MG63 (cell line): Measurements from ENCODE around the gene ATP8B1. TPM values are rescaled to one million over a fixed set of nuclear protein-coding genes. Genes with fewer than 3 reads are reported as not detected.
"Not testable (repeated sequence)": the region's sequence is repeated elsewhere in the genome, so short reads cannot be mapped to it uniquely, and the experiment has no call there.

Experiments used
- DNase-seq: peaks from one replicate; pipeline ENCODE4 v3.0.0-alpha.2; 2020
- H3K27me3 ChIP-seq: fragments of 250-450 bp; sonication (Bioruptor Pico); 2 replicates; pipeline ENCODE4 v1.5.1; 2020; ENCODE audit warnings: mild to moderate bottlenecking, moderate library complexity
- H3K36me3 ChIP-seq: fragments of 250-450 bp; sonication (Bioruptor Pico); 2 replicates; pipeline ENCODE4 v1.5.1; 2020; ENCODE audit warnings: mild to moderate bottlenecking, moderate library complexity
- H3K4me3 ChIP-seq: fragments of 250-450 bp; sonication (Bioruptor Pico); 2 replicates; pipeline ENCODE4 v1.5.1; 2020; ENCODE audit warnings: mild to moderate bottlenecking, moderate library complexity
- H3K9me3 ChIP-seq: fragments of 250-450 bp; sonication (Bioruptor Pico); 2 replicates; pipeline ENCODE4 v1.5.1; 2020; ENCODE audit warnings: mild to moderate bottlenecking, moderate library complexity
- total RNA-seq: library from RNA; depleted of rRNA; stranded (reverse); fragments of >200 nt; shearing (Covaris generic); gene quantifications from 2 replicates; pipeline ENCODE4 v1.2.3, GENCODE V29; 2014; ENCODE audit warnings: low replicate concordance

Gene ATP8B1
- total RNA-seq, 1 experiment from 2014 or later, result 61.4 TPM

- H3K9me3 ChIP-seq, result peaks cover 4% of the 10 kb centered on the region; the same call in 1 of the 2 replicates
Measured at GRCh38 chr18:57831597-57832377, 28.7 kb upstream of the ATP8B1 start.

GRCh38 chr18:57827646-57828045 is 24.5 kb upstream of the ATP8B1 start:
- DNase-seq, result no peak
- Histone ChIP-seq H3K4me3 (no peak overlapping the region), H3K9me3 (peaks cover 4% of the 10 kb centered on the region; the same call in 1 of the 2 replicates), H3K27me3 (no peaks in the 10 kb centered on the region), H3K36me3 (no peaks in the 10 kb centered on the region)

More at GRCh38 chr18:57831597-57832377, 28.7 kb upstream of the ATP8B1 start:
- Histone ChIP-seq H3K4me3 (no peak overlapping the region), H3K27me3 (no peaks in the 10 kb centered on the region), H3K36me3 (no peaks in the 10 kb centered on the region)
- DNase-seq, result no peak

GRCh38 chr18:57826252-57826651 is 23.1 kb upstream of the ATP8B1 start:
- no peaks in the 10 kb centered on the region for H3K27me3 ChIP-seq
- DNase-seq, result no peak
- no peak overlapping the region for H3K4me3 ChIP-seq
- no peaks in the 10 kb centered on the region for H3K9me3 ChIP-seq
- H3K36me3 ChIP-seq, result no peaks in the 10 kb centered on the region

- H3K36me3 ChIP-seq, DNase-seq, H3K4me3 ChIP-seq, H3K27me3 ChIP-seq, H3K9me3 ChIP-seq: not testable (repeated sequence)
Measured at GRCh38 chr18:57820583-57820982, 17.5 kb upstream of the ATP8B1 start.

GRCh38 chr18:57819671-57820460 is 16.8 kb upstream of the ATP8B1 start:
- Histone ChIP-seq H3K9me3 (peaks cover 4% of the 10 kb centered on the region; the same call in 1 of the 2 replicates), H3K4me3 (no peak overlapping the region), H3K36me3 (no peaks in the 10 kb centered on the region), H3K27me3 (no peaks in the 10 kb centered on the region)
- DNase-seq, result peak; percentile 68

- H3K4me3 ChIP-seq, result no peak overlapping the region
- no peaks in the 10 kb centered on the region for H3K36me3 ChIP-seq
- DNase-seq, result no peak
Measured at GRCh38 chr18:57819119-57819518, 16.0 kb upstream of the ATP8B1 start.

GRCh38 chr18:57816208-57816954 is 13.3 kb upstream of the ATP8B1 start:
- DNase-seq, result no peak
- Histone ChIP-seq H3K27me3 (no peaks in the 10 kb centered on the region), H3K36me3 (peaks cover 3% of the 10 kb centered on the region), H3K9me3 (peaks cover 22% of the 10 kb centered on the region), H3K4me3 (no peak overlapping the region)

More at GRCh38 chr18:57819119-57819518, 16.0 kb upstream of the ATP8B1 start:
- Histone ChIP-seq H3K27me3 (no peaks in the 10 kb centered on the region), H3K9me3 (peaks cover 4% of the 10 kb centered on the region)

- H3K4me3 ChIP-seq, result no peak overlapping the region
- DNase-seq, result no peak
- peaks cover 25% of the 10 kb centered on the region for H3K9me3 ChIP-seq
- H3K36me3 ChIP-seq, result peaks cover 4% of the 10 kb centered on the region
- H3K27me3 ChIP-seq, result no peaks in the 10 kb centered on the region
Measured at GRCh38 chr18:57814555-57814954, 11.4 kb upstream of the ATP8B1 start.

GRCh38 chr18:57813245-57813644 is 10.1 kb upstream of the ATP8B1 start:
- Histone ChIP-seq H3K9me3 (peaks cover 25% of the 10 kb centered on the region), H3K27me3 (no peaks in the 10 kb centered on the region), H3K4me3 (no peak overlapping the region), H3K36me3 (peaks cover 4% of the 10 kb centered on the region)
- peak; percentile 77 for DNase-seq

GRCh38 chr18:57812126-57812477 is 9.0 kb upstream of the ATP8B1 start:
- Histone ChIP-seq H3K9me3 (peaks cover 25% of the 10 kb centered on the region), H3K4me3 (no peak overlapping the region), H3K27me3 (no peaks in the 10 kb centered on the region), H3K36me3 (peaks cover 4% of the 10 kb centered on the region)
- DNase-seq, result no peak

- DNase-seq, result no peak
- peaks cover 25% of the 10 kb centered on the region for H3K9me3 ChIP-seq
Measured at GRCh38 chr18:57811477-57812125, 8.5 kb upstream of the ATP8B1 start.

GRCh38 chr18:57809190-57809589 is 6.1 kb upstream of the ATP8B1 start:
- Histone ChIP-seq H3K9me3 (peaks cover 20% of the 10 kb centered on the region), H3K4me3 (no peak overlapping the region), H3K36me3 (peaks cover 4% of the 10 kb centered on the region), H3K27me3 (no peaks in the 10 kb centered on the region)
- no peak for DNase-seq

More at GRCh38 chr18:57811477-57812125, 8.5 kb upstream of the ATP8B1 start:
- Histone ChIP-seq H3K36me3 (peaks cover 4% of the 10 kb centered on the region), H3K27me3 (no peaks in the 10 kb centered on the region), H3K4me3 (no peak overlapping the region)

- Histone ChIP-seq H3K9me3 (peaks cover 12% of the 10 kb centered on the region), H3K36me3 (peaks cover 4% of the 10 kb centered on the region), H3K27me3 (no peaks in the 10 kb centered on the region), H3K4me3 (peak overlapping the region; percentile 19; the same call in 1 of the 2 replicates)
- DNase-seq, result no peak
Measured at GRCh38 chr18:57807336-57808117, 4.4 kb upstream of the ATP8B1 start.

- Histone ChIP-seq H3K9me3 (peaks cover 8% of the 10 kb centered on the region), H3K27me3 (no peaks in the 10 kb centered on the region), H3K4me3 (peak overlapping the region; percentile 19; the same call in 1 of the 2 replicates), H3K36me3 (peaks cover 9% of the 10 kb centered on the region)
- DNase-seq, result peak; percentile 85
Measured at GRCh38 chr18:57806978-57807285, 3.8 kb upstream of the ATP8B1 start.

GRCh38 chr18:57806201-57806977 is 3.3 kb upstream of the ATP8B1 start:
- H3K4me3 ChIP-seq, result no peak overlapping the region
- no peaks in the 10 kb centered on the region for H3K27me3 ChIP-seq

More at GRCh38 chr18:57806201-57806977, 3.3 kb upstream of the ATP8B1 start:
- H3K9me3 ChIP-seq, result peaks cover 2% of the 10 kb centered on the region
- peaks cover 10% of the 10 kb centered on the region for H3K36me3 ChIP-seq
- no peak for DNase-seq
